Measurements from ENCODE around the gene TCEA2. TPM values are rescaled to one million over a fixed set of nuclear protein-coding genes. Genes with fewer than 3 reads are reported as not detected.

The TCEA2 gene
- polyA plus RNA-seq, 3 donors: 15.7 to 24.3 (median 16.0) TPM

DNA sequence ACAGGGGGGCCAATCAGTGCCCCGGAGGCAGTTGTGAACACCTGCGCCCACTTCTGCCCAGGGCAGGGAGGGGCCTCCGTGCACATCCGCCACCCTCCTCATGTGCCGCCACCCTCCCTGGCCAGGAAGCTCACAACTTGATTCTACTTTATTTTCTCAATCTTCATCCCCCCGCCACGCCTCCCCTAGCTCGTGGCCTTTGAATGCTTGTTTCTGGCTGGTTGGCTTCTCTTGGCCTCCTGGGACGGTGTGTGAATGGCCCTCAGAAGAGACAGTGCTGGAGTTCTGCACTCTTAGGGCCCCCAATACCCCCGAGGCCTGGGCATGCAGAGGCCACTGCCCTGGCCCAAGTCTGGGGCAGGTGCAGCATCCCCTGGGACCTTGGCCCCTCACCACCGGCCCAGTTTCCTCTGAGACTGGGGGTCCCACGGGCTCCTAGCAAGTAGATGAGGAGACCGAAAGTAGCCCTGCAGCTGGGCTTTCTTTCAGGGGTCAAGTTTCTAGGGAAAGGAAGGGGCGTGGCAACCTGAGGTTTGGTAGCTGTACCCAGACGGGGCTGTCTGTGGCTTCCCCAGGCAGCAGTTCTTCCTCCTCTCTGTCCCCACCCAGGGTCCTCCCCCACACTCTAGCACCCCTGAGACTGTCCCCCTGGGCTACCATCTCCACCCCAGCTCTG is 15.0 kb downstream of the TCEA2 start:
- peak overlapping the region; percentile 95 to 97 for H3K4me3 Mint-ChIP-seq
- H3K9me3 ChIP-seq (replicated peaks in 1 of 2; ENCODE audit: control insufficient read depth in 1 of 2, insufficient read depth in 1 of 2, low read length in 2 of 2): no peaks in the 10 kb centered on the region
- H3K27me3 ChIP-seq (ENCODE audit: control insufficient read depth in 2 of 2, insufficient read depth in 2 of 2, low read length in 2 of 2): no peaks in the 10 kb centered on the region
- peaks cover 94% of the 10 kb centered on the region for H4K20me1 ChIP-seq (ENCODE audit: insufficient read depth, low read length)
- peaks cover 4 to 5% (median 4%) of the 10 kb centered on the region in 3 donors for H3K27me3 Mint-ChIP-seq (ENCODE audit: low read depth in 3 of 3)
- H3K27ac ChIP-seq (ENCODE audit: low read depth in 1 of 2, low read length in 2 of 2): peak overlapping the region; percentile 81 to 86
- WGBS (ENCODE audit: insufficient coverage): 0% methylated on average over 11 of the region's 15 CpGs
- H3K79me2 ChIP-seq (ENCODE audit: insufficient read depth, low read length): peaks cover 87% of the 10 kb centered on the region
- intact Hi-C loops (cut with micrococcal nuclease): loop anchor here in 1 of 2 donors (2.0 kb wide), 1 partner anchor 15 kb away; the partner anchor contains the start of gene TCEA2
- TF ChIP-seq, protein P1, sequence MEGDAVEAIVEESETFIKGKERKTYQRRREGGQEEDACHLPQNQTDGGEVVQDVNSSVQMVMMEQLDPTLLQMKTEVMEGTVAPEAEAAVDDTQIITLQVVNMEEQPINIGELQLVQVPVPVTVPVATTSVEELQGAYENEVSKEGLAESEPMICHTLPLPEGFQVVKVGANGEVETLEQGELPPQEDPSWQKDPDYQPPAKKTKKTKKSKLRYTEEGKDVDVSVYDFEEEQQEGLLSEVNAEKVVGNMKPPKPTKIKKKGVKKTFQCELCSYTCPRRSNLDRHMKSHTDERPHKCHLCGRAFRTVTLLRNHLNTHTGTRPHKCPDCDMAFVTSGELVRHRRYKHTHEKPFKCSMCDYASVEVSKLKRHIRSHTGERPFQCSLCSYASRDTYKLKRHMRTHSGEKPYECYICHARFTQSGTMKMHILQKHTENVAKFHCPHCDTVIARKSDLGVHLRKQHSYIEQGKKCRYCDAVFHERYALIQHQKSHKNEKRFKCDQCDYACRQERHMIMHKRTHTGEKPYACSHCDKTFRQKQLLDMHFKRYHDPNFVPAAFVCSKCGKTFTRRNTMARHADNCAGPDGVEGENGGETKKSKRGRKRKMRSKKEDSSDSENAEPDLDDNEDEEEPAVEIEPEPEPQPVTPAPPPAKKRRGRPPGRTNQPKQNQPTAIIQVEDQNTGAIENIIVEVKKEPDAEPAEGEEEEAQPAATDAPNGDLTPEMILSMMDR (IDR thresholded peaks at IDR 0.05): no peak
- H3K9ac ChIP-seq (ENCODE audit: insufficient read depth, low read length, poor library complexity, severe bottlenecking): peak overlapping the region; percentile 88
- no peak overlapping the region for H2AFZ ChIP-seq (ENCODE audit: insufficient read depth, low read depth, low read length, poor library complexity, severe bottlenecking)
- no peaks in the 10 kb centered on the region for H3K9me3 Mint-ChIP-seq
- peak in 1 of 3 donors; percentile 55 for DNase-seq
- H3K4me2 ChIP-seq (replicated peaks; ENCODE audit: extremely low read depth, low read length, poor library complexity, severe bottlenecking): peak overlapping the region; percentile 92
- H3K4me3 ChIP-seq (replicated peaks in 1 of 3; ENCODE audit: low read depth in 2 of 3, low read length in 3 of 3): peak overlapping the region; percentile 78 to 100 (median 84)
- H3K27ac Mint-ChIP-seq: peak overlapping the region; percentile 89 to 94 (median 93)
- H3K4me1 Mint-ChIP-seq: peaks cover 48% of the 10 kb centered on the region
- peaks cover 33% of the 10 kb centered on the region in 2 donors for H3K36me3 ChIP-seq (replicated peaks in 1 of 2; ENCODE audit: control insufficient read depth in 1 of 2, insufficient read depth in 2 of 2, low read length in 2 of 2)
- peaks cover 25 to 38% of the 10 kb centered on the region in 2 donors for H3K36me3 Mint-ChIP-seq
- H3K4me1 ChIP-seq (ENCODE audit: control insufficient read depth in 1 of 2, insufficient read depth in 2 of 2, low read length in 2 of 2): peaks cover 46 to 72% of the 10 kb centered on the region in 2 donors

DNA sequence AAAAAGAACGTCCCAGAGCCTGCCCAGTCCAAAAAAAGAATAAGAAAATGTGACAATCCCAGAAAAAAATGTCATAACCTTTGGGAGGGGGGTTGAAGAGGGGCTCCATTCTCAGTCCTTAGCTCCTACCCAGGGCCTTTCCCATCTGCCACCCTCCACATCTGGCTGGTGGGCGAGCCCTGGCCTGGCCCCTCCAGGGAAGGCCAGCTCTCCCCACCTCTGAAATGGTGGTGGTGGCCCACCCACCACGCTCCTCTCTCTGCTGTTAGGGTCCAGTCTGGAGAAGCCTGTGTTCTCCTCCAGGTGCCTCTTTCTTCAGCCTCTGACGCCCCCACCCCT is 15.9 kb downstream of the TCEA2 start:
- Histone ChIP-seq H3K79me2 (ENCODE audit: insufficient read depth, low read length) (peaks cover 82% of the 10 kb centered on the region), H3K36me3 (replicated peaks in 1 of 2; ENCODE audit: control insufficient read depth in 1 of 2, insufficient read depth in 2 of 2, low read length in 2 of 2) (peaks cover 24% of the 10 kb centered on the region in 2 donors), H3K4me3 (replicated peaks in 1 of 3; ENCODE audit: low read depth in 2 of 3, low read length in 3 of 3) (peak overlapping the region; percentile 78 to 100 (median 84)), H3K9ac (ENCODE audit: insufficient read depth, low read length, poor library complexity, severe bottlenecking) (peak overlapping the region; percentile 88), H3K27me3 (ENCODE audit: control insufficient read depth in 2 of 2, insufficient read depth in 2 of 2, low read length in 2 of 2) (no peaks in the 10 kb centered on the region), H3K4me2 (replicated peaks; ENCODE audit: extremely low read depth, low read length, poor library complexity, severe bottlenecking) (peak overlapping the region; percentile 92), H4K20me1 (ENCODE audit: insufficient read depth, low read length) (peaks cover 88% of the 10 kb centered on the region), H3K4me1 (ENCODE audit: control insufficient read depth in 1 of 2, insufficient read depth in 2 of 2, low read length in 2 of 2) (peaks cover 50 to 77% of the 10 kb centered on the region in 2 donors), H3K9me3 (replicated peaks in 1 of 2; ENCODE audit: control insufficient read depth in 1 of 2, insufficient read depth in 1 of 2, low read length in 2 of 2) (no peaks in the 10 kb centered on the region), H3K27ac (ENCODE audit: low read depth in 1 of 2, low read length in 2 of 2) (peak overlapping the region; percentile 81 to 86), H2AFZ (ENCODE audit: insufficient read depth, low read depth, low read length, poor library complexity, severe bottlenecking) (peak overlapping the region; percentile 54)
- Mint-ChIP-seq H3K27ac (peak overlapping the region; percentile 89 to 94 (median 93)), H3K4me3 (peak overlapping the region; percentile 95 to 97), H3K9me3 (no peaks in the 10 kb centered on the region), H3K27me3 (ENCODE audit: low read depth in 3 of 3) (peaks cover 4 to 6% (median 5%) of the 10 kb centered on the region in 3 donors), H3K4me1 (peaks cover 51% of the 10 kb centered on the region), H3K36me3 (peaks cover 19 to 30% of the 10 kb centered on the region in 2 donors)
- DNase-seq: no peak
- intact Hi-C loops (cut with micrococcal nuclease): loop anchor here (1.0 to 2.0 kb wide), 2 partner anchors 16 kb away; partner anchors contain the start of gene TCEA2 (in 2 of the 2)
- TF ChIP-seq, protein P1 (IDR thresholded peaks at IDR 0.05): no peak
- 0% methylated on average over 3 of the region's 4 CpGs for WGBS (ENCODE audit: insufficient coverage)

All from CD14-positive monocyte (primary cell).